ENCODE measurements around the gene KLC1. TPM values are rescaled to one million over a fixed set of nuclear protein-coding genes. Genes with fewer than 3 reads are reported as not detected.

Gene KLC1
- total RNA-seq, 1 donor from 2014 or later, result 163 TPM

GRCh38 chr14:103739793-103740501 lies 110.9 kb downstream of the KLC1 start:
- Mint-ChIP-seq H3K4me3 (no peak overlapping the region), H3K4me1 (peaks cover 11% of the 10 kb centered on the region), H3K9me3 (no peaks in the 10 kb centered on the region), H3K27me3 (ENCODE audit: low read depth) (no peaks in the 10 kb centered on the region), H3K36me3 (peaks cover 26% of the 10 kb centered on the region), H3K27ac (no peak overlapping the region)
- no peak for DNase-seq (ENCODE audit: low spot score in 2 of 2, unreplicated experiment in 2 of 2)
- no peak for TF ChIP-seq CTCF (IDR thresholded peaks at IDR 0.05; ENCODE audit: unreplicated experiment)

DNA sequence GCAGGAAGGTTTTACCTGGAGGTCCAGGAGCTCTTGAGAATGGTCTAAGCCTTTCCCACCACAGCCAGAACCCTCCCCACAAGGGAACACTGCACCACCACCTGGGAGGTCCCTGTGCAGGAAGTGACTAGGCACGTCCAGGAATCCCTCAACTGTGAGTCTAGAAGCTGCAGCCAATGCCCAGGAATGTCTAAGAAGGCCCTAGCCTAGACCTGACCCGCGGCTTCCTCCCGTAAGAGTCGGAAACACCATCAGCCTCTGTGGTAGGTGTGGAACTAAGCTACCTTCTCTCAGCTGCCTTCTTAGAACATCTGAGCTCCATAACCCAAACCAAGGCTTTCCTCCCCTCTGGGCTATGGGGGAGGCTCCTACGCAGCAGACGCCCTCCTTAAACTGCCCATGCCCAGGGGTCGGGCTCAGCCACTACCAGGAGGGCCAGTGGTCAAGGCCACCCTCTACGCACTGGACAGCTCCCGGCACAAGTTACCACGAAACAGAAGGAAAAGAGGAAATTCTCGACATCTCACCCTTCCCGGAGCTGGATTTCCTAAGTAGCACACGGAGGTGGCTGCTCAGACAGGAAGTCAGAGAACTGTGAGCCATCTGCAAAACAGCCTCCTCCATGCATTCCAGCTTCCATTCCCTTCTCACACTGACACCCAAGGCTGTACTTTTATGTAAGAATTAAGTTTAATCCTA lies 112.1 kb downstream of the KLC1 start:
- H3K27ac Mint-ChIP-seq, result no peak overlapping the region

GRCh38 chr14:103741876-103742275 lies 112.9 kb downstream of the KLC1 start:
- no peak for TF ChIP-seq CTCF (IDR thresholded peaks at IDR 0.05; ENCODE audit: unreplicated experiment)
- Mint-ChIP-seq H3K4me3 (no peak overlapping the region), H3K4me1 (peaks cover under 1% of the 10 kb centered on the region), H3K27ac (no peak overlapping the region), H3K27me3 (ENCODE audit: low read depth) (no peaks in the 10 kb centered on the region), H3K9me3 (no peaks in the 10 kb centered on the region), H3K36me3 (peaks cover 26% of the 10 kb centered on the region)
- no peak for DNase-seq (ENCODE audit: low spot score in 2 of 2, unreplicated experiment in 2 of 2)

More for the DNA sequence above, 112.1 kb downstream of the KLC1 start:
- no peaks in the 10 kb centered on the region for H3K9me3 Mint-ChIP-seq
- H3K4me1 Mint-ChIP-seq, result peaks cover 8% of the 10 kb centered on the region
- peaks cover 26% of the 10 kb centered on the region for H3K36me3 Mint-ChIP-seq
- no peak for TF ChIP-seq CTCF (IDR thresholded peaks at IDR 0.05; ENCODE audit: unreplicated experiment)
- DNase-seq (ENCODE audit: low spot score in 2 of 2, unreplicated experiment in 2 of 2), result no peak
- no peak overlapping the region for H3K4me3 Mint-ChIP-seq
- no peaks in the 10 kb centered on the region for H3K27me3 Mint-ChIP-seq (ENCODE audit: low read depth)

- Mint-ChIP-seq H3K4me3 (no peak overlapping the region), H3K36me3 (peaks cover 24% of the 10 kb centered on the region), H3K27ac (no peak overlapping the region), H3K4me1 (no peaks in the 10 kb centered on the region), H3K27me3 (ENCODE audit: low read depth) (no peaks in the 10 kb centered on the region), H3K9me3 (no peaks in the 10 kb centered on the region)
- no peak for DNase-seq (ENCODE audit: low spot score in 2 of 2, unreplicated experiment in 2 of 2)
- no peak for TF ChIP-seq CTCF (IDR thresholded peaks at IDR 0.05; ENCODE audit: unreplicated experiment)
Measured at GRCh38 chr14:103742499-103743255, 113.7 kb downstream of the KLC1 start.

DNA sequence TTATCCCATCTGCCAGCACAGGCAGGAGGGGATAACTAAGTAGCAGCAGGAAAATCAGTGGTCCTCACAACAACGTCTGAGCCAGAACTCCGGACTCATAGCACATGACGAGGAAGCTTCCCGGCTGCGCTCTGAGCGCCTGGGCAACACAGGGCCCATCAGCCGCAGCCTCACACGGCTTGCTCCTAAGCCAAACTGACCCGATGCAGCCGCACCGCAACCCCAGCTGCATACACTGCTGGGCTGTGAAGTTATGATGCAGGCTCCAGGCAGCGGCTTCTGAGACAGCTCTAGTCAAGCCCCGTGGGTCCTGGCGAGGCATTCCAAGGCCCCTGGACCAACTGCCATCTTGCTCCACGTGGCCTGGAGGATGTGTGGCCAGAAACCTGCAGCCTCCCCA lies 114.7 kb downstream of the KLC1 start:
- no peaks in the 10 kb centered on the region for H3K27me3 Mint-ChIP-seq (ENCODE audit: low read depth)
- H3K4me1 Mint-ChIP-seq, result no peaks in the 10 kb centered on the region
- no peak for TF ChIP-seq CTCF (IDR thresholded peaks at IDR 0.05; ENCODE audit: unreplicated experiment)
- DNase-seq (ENCODE audit: low spot score in 2 of 2, unreplicated experiment in 2 of 2), result no peak
- H3K36me3 Mint-ChIP-seq, result peaks cover 16% of the 10 kb centered on the region
- H3K9me3 Mint-ChIP-seq, result no peaks in the 10 kb centered on the region
- H3K27ac Mint-ChIP-seq, result no peak overlapping the region
- no peak overlapping the region for H3K4me3 Mint-ChIP-seq

Data from mesothelial cell of epicardium (in vitro differentiated cells).